Effector memory CD4-positive, alpha-beta T cell (primary cell): ENCODE measurements around the gene GLRA3.

Source experiments
- DNase-seq, 3 donors: peaks; one replicate each; pipeline ENCODE4 v3.0.0-alpha.2; 2020
- H3K27ac ChIP-seq: 2 replicates; pipeline ENCODE4 v1.7.0; 2013; ENCODE audit warnings: mild to moderate bottlenecking, low read length, moderate library complexity; ENCODE audit not compliant: insufficient read depth, poor library complexity, severe bottlenecking
- H3K27me3 ChIP-seq: replicated peaks from 2 replicates; pipeline ENCODE4 v1.7.0; 2013; ENCODE audit warnings: mild to moderate bottlenecking, low read length; ENCODE audit not compliant: insufficient read depth, control insufficient read depth, poor library complexity, severe bottlenecking
- H3K36me3 ChIP-seq: 2 replicates; pipeline ENCODE4 v1.7.0; 2013; ENCODE audit warnings: mild to moderate bottlenecking, low read length, moderate library complexity; ENCODE audit not compliant: control insufficient read depth, insufficient read depth
- H3K4me1 ChIP-seq: 2 replicates; pipeline ENCODE4 v1.7.0; 2013; ENCODE audit warnings: low read length, mild to moderate bottlenecking; ENCODE audit not compliant: control insufficient read depth, insufficient read depth, poor library complexity, severe bottlenecking
- H3K4me3 ChIP-seq: 2 replicates; pipeline ENCODE4 v1.7.0; 2013; ENCODE audit warnings: low read length, low read depth, mild to moderate bottlenecking; ENCODE audit not compliant: insufficient read depth, poor library complexity, severe bottlenecking
- H3K9me3 ChIP-seq: 2 replicates; pipeline ENCODE4 v1.7.0; 2013; ENCODE audit warnings: mild to moderate bottlenecking, low read length, moderate library complexity; ENCODE audit not compliant: control insufficient read depth

GLRA3 gene

DNA sequence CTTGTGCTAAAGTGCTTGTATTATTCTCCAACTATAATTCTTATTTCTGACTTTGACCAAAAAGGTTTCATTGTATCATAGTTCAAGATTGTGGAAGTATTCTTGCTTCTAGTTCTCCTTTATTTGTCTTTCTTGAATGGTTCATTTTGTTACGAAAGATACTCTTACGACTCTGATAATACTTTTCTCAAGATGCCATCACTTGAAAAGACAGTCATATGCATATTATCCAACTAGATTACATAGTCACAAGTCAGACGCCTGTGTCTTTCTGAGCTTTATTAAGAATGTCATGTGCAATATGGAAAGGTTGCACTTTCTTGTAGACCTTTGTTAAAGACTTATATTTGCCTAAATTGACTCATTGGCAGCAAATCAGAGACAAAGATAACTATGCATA, 235.3 kb downstream of the GLRA3 start:
- Histone ChIP-seq H3K36me3 (no peaks in the 10 kb centered on the region), H3K27ac (no peak overlapping the region), H3K9me3 (no peaks in the 10 kb centered on the region), H3K4me1 (peaks cover 4% of the 10 kb centered on the region), H3K4me3 (no peak overlapping the region), H3K27me3 (no peaks in the 10 kb centered on the region)
- DNase-seq, result no peak

GRCh38 chr4:174592985-174593335, 236.1 kb downstream of the GLRA3 start:
- DNase-seq, result no peak
- no peak overlapping the region for H3K27ac ChIP-seq
- no peak overlapping the region for H3K4me3 ChIP-seq
- no peaks in the 10 kb centered on the region for H3K9me3 ChIP-seq
- peaks cover 4% of the 10 kb centered on the region for H3K4me1 ChIP-seq
- H3K27me3 ChIP-seq, result no peaks in the 10 kb centered on the region
- no peaks in the 10 kb centered on the region for H3K36me3 ChIP-seq

DNA sequence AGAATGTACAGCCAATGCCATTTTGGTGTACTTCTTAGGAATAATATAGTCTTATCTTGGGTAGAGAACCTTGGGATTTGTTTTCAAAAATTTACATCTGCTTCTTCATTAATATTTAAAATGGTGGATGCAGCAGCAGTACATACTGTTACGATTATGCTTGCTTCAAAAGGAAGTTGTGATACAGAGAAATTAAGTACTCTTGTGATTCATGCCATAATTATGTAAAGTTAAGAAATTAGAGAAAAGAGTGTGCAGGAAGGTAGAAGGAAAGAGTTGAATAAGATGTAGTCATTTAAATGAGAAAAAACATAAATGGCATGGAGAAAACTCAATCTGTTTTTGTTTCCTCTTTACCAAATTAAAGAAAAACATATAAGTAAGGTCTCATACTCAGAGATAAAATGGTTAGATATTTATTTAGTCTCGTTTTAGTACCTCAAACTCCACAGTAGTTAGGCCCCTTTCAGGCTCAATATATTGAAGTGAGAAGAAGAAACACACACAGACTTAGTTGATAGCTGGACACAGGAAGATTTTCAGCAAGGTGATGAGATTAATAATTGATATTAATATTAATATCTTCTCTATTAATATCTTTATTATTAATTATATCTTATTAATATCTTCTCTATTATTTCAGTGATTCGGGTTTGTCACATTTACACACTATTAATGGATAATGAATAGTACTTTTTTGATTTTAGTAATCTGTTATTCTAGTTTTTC, 236.6 kb downstream of the GLRA3 start:
- peaks cover 4% of the 10 kb centered on the region for H3K4me1 ChIP-seq
- no peak overlapping the region for H3K27ac ChIP-seq
- H3K36me3 ChIP-seq, result no peaks in the 10 kb centered on the region
- no peak for DNase-seq
- H3K9me3 ChIP-seq, result no peaks in the 10 kb centered on the region
- no peak overlapping the region for H3K4me3 ChIP-seq
- H3K27me3 ChIP-seq, result no peaks in the 10 kb centered on the region

DNA sequence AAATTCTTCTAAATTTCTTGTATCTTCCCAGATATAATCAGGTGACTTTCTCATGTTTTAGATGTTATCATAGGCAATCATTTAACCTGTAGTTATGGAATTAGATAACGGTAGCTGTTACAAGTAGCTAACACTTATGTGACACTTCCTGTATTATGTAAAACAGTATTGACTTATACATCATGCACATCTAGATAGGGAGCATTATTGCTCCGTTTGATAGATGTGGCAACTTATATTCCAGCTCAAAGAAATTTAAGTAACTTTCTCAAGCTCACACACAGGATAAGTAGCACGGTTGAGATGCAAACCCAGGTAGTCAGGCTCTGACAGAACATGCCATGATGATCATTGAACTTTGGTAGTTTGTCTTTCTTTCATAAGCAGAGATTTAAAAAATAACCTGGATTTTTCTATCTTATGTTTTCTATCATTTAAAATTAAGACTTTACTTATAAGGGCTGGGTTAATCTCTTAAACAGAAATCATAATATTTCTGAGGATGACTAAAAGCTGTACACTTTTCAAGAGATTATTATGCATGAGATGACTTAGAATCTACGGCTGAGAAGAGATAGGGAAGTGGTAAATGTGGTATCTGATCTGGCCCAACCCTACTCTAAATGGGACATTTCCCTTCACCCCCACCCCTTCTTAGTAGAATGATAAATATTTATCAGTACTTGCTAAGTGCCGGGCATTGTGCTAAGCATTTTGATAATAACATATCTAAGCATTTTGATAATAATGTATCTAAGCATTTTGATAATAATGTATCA, 237.6 kb downstream of the GLRA3 start:
- H3K4me3 ChIP-seq, result no peak overlapping the region
- no peaks in the 10 kb centered on the region for H3K9me3 ChIP-seq
- no peak overlapping the region for H3K27ac ChIP-seq
- no peak for DNase-seq
- no peaks in the 10 kb centered on the region for H3K27me3 ChIP-seq
- no peaks in the 10 kb centered on the region for H3K36me3 ChIP-seq
- H3K4me1 ChIP-seq, result peaks cover 4% of the 10 kb centered on the region

DNA sequence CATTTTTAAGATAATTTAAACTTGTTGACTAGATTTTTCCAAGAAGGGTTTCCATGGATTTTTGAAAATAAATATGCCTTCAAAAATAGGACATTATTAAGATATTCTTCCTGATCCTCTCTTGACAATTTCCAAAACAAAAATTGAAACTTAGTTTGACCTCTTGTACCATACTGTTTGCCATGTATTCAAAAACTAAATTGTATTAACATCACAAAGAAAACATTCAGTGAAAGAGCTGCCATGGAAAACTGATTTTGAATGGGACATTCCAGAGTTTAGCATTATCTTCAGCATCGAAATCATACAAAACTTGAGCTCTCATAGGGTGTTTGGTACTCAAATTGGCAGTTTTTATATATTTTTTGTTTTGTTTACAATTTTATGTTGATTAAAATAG, 238.7 kb downstream of the GLRA3 start:
- no peaks in the 10 kb centered on the region for H3K9me3 ChIP-seq
- peaks cover 4% of the 10 kb centered on the region for H3K4me1 ChIP-seq

More for the DNA sequence above, 238.7 kb downstream of the GLRA3 start:
- DNase-seq, result no peak
- no peak overlapping the region for H3K4me3 ChIP-seq
- no peaks in the 10 kb centered on the region for H3K36me3 ChIP-seq
- no peak overlapping the region for H3K27ac ChIP-seq
- no peaks in the 10 kb centered on the region for H3K27me3 ChIP-seq
